Vagina (tissue), 2 donors: ENCODE results near the gene EXD3. TPM values are rescaled to one million over a fixed set of nuclear protein-coding genes. Genes with fewer than 3 reads are reported as not detected.

ENCODE experiments used
- DNase-seq, 2 donors: peaks; one replicate each; pipeline ENCODE4 v3.0.0-alpha.2; 2017; ENCODE audit errors: extremely low spot score in 2 of 2
- H3K27ac ChIP-seq: fragments of 200-600 bp; sonication (generic); one replicate; pipeline ENCODE4 v1.5.1; 2019
- H3K27me3 ChIP-seq: fragments of 200-600 bp; sonication (generic); one replicate; pipeline ENCODE4 v1.5.1; 2019
- H3K36me3 ChIP-seq, 2 donors: fragments of 200-600 bp; sonication (generic); one replicate each; pipeline ENCODE4 v1.5.1; 2017 to 2019
- H3K4me1 ChIP-seq: fragments of 200-600 bp; sonication (generic); one replicate; pipeline ENCODE4 v1.5.1; 2019
- H3K4me3 ChIP-seq, 2 donors: fragments of 200-600 bp; sonication (generic); 1 replicate in 1 of 2; 2 replicates in 1 of 2; pipeline ENCODE4 v1.5.1; 2016 to 2019
- H3K9me3 ChIP-seq: fragments of 200-600 bp; sonication (generic); one replicate; pipeline ENCODE4 v1.5.1; 2019
- CTCF ChIP-seq, 3 experiments: fragments of 450-650 bp in 2 of 3; fragments of 200-600 bp in 1 of 3; sonication (generic) in 1 of 3; IDR thresholded peaks; one replicate each; pipeline ENCODE4 v1.5.1; 2017 to 2019; ENCODE audit warnings: antibody characterized with exemption in 3 of 3, mild to moderate bottlenecking in 2 of 3, moderate library complexity in 2 of 3
- POLR2A ChIP-seq, 2 donors: fragments of 450-650 bp; IDR thresholded peaks; one replicate each; pipeline ENCODE4 v1.6.1; 2017; ENCODE audit warnings: antibody characterized with exemption in 2 of 2, mild to moderate bottlenecking in 2 of 2, moderate library complexity in 2 of 2
- POLR2AphosphoS5 ChIP-seq, 2 donors: sonication (generic); formaldehyde crosslinking; IDR thresholded peaks; one replicate each; pipeline ENCODE4 v1.9.0; 2017; ENCODE audit warnings: antibody characterized with exemption in 2 of 2, mild to moderate bottlenecking in 2 of 2, low read depth in 1 of 2; ENCODE audit not compliant: insufficient read depth in 1 of 2
- intact Hi-C: fragments of 100-400 bp; cut with DNase I; formaldehyde crosslinking; loops from one replicate; pipeline ENCODE4 v1.15.1; 2023
- total RNA-seq: library from RNA; depleted of rRNA; stranded (reverse); fragments of >200 nt; gene quantifications from one replicate; pipeline ENCODE4 v1.2.3, GENCODE V29; 2016

EXD3 gene
- total RNA-seq, 1 donor from 2014 or later, result 35.6 TPM

- intact Hi-C loops, result no loop called here
- no peak for TF ChIP-seq POLR2AphosphoS5 (IDR thresholded peaks at IDR 0.05; ENCODE audit: insufficient read depth in 1 of 2, low read depth in 1 of 2)
- no peak for TF ChIP-seq POLR2A (IDR thresholded peaks at IDR 0.05)
- no peak for TF ChIP-seq CTCF (IDR thresholded peaks at IDR 0.05)
- Histone ChIP-seq H3K4me1 (no peaks in the 10 kb centered on the region), H3K4me3 (no peak overlapping the region), H3K27me3 (no peaks in the 10 kb centered on the region), H3K27ac (no peak overlapping the region), H3K9me3 (no peaks in the 10 kb centered on the region), H3K36me3 (peaks cover 0 to 18% of the 10 kb centered on the region in 2 donors)
- no peak for DNase-seq
Measured at GRCh38 chr9:137350696-137351584, 72.0 kb downstream of the EXD3 start.

DNA sequence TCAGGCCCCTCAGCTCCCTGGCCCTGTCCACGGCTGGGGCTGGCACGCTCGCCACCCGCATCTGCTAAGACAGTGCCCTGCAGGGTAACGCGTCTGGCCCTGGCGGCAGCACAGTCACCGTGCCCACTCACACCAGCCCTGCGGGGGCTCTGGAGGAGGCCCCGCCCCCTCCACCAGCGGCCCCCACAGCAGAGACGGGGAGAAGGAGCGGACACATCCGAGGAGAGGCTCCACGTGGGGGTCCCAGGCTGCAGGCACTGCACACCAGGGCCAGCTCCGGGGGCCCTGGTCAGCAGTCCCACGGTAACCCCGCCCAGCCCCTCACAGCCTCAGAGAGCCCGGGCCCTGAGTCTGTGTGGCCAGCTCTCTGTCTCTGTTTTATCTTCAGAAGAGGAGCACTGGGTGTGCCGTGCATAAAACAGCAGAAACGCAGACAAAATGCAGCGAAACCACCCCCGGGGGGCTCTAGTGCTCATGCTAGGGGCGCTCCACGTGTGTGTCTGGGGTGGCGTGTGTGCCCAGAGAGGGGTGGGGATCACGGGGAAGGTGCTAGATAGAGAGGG is 73.4 kb downstream of the EXD3 start:
- no peak overlapping the region for H3K27ac ChIP-seq
- H3K36me3 ChIP-seq, result peaks cover 0 to 18% of the 10 kb centered on the region in 2 donors
- H3K9me3 ChIP-seq, result no peaks in the 10 kb centered on the region
- H3K4me3 ChIP-seq, result no peak overlapping the region
- no peaks in the 10 kb centered on the region for H3K4me1 ChIP-seq
- TF ChIP-seq CTCF (IDR thresholded peaks at IDR 0.05) (no peak), POLR2AphosphoS5 (IDR thresholded peaks at IDR 0.05; ENCODE audit: insufficient read depth in 1 of 2, low read depth in 1 of 2) (no peak), POLR2A (IDR thresholded peaks at IDR 0.05) (no peak)
- no peaks in the 10 kb centered on the region for H3K27me3 ChIP-seq
- intact Hi-C loops, result no loop called here
- DNase-seq, result no peak

DNA sequence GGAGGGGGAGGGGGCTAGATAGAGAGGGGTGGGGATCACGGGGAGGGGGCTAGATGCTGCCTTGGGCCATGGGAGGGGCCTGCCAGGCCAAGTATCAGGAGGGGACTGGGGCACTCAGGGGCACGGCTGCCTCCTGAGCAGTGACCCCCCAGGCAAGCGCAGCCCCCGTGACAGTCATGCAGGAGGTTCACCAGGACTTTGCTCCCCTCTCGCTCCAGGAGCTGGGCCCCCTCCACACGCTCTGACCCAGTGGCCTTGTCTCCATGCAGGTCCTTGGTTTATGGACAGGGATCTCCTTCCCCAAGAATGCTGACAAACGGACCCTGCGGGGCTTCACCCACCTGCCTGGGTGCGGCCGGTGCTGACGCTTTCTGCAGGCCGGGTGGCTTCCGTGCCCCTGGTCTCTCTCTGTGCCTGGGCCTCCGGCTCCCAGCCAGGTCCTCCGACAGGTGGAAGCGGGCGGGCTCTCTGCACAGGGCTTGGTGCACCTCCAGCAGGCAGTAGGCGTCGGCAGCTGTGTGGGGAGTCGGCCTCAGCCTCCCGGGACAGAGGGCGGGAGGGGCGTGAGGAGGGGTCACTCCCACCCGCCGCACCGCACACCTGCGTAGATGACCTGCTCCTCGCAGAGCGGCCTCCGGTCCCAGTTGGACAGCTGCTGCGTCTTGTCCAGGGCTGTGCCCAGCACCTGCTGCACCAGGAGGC is 74.0 kb downstream of the EXD3 start:
- intact Hi-C loops, result no loop called here
- TF ChIP-seq POLR2AphosphoS5 (IDR thresholded peaks at IDR 0.05; ENCODE audit: insufficient read depth in 1 of 2, low read depth in 1 of 2) (no peak), CTCF (IDR thresholded peaks at IDR 0.05) (no peak), POLR2A (IDR thresholded peaks at IDR 0.05) (no peak)
- Histone ChIP-seq H3K36me3 (peaks cover 0 to 18% of the 10 kb centered on the region in 2 donors), H3K27ac (no peak overlapping the region), H3K4me3 (no peak overlapping the region), H3K4me1 (no peaks in the 10 kb centered on the region), H3K9me3 (no peaks in the 10 kb centered on the region), H3K27me3 (no peaks in the 10 kb centered on the region)
- no peak for DNase-seq

DNA sequence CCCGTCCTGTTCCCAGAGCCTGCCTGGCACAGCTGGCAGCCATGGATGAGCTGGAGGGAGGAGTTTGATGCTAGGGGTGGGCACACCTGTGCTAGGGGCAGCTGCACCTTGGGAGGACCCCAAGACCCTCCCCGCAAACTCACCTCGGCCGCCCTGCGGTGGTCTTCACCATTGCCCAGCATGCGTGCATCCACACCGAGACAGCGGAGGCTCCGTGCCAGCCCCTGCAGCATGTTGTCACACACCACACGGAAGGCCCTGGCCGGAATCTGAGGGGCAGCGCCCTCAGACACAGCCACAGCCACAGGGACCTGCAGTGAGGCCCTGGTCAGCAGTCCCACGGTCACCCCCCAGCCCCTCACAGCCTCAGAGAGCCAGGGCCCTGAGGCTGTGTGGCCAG is 75.0 kb downstream of the EXD3 start:
- TF ChIP-seq POLR2AphosphoS5 (IDR thresholded peaks at IDR 0.05; ENCODE audit: insufficient read depth in 1 of 2, low read depth in 1 of 2) (no peak), POLR2A (IDR thresholded peaks at IDR 0.05) (no peak), CTCF (IDR thresholded peaks at IDR 0.05) (no peak)
- intact Hi-C loops, result no loop called here
- Histone ChIP-seq H3K9me3 (no peaks in the 10 kb centered on the region), H3K4me3 (no peak overlapping the region), H3K36me3 (peaks cover 0 to 18% of the 10 kb centered on the region in 2 donors), H3K27ac (no peak overlapping the region), H3K27me3 (no peaks in the 10 kb centered on the region), H3K4me1 (no peaks in the 10 kb centered on the region)
- DNase-seq, result no peak
